Common myeloid progenitor, CD34-positive (primary cell): ENCODE measurements around the gene CD27.

Source experiments
- CTCF ChIA-PET: fragments of 350-600 bp; sonication (Branson Sonifier 250); formaldehyde crosslinking; loops from one replicate; lab custom pipeline; 2021; ENCODE audit warnings: antibody characterized with exemption; lab: Charles Lee
- POLR2A ChIA-PET: fragments of 350-600 bp; sonication (Branson Sonifier 250); formaldehyde crosslinking; loops from one replicate; lab custom pipeline; 2021; ENCODE audit warnings: antibody characterized with exemption; lab: Charles Lee
- DNase-seq, 3 donors: peaks; one replicate each; pipeline versions ENCODE4 v3.0.0 to v3.0.0-alpha.2; 2013
- H3K27ac ChIP-seq, 2 experiments: 1 replicate in 1 of 2; 2 replicates in 1 of 2; pipeline ENCODE4 v1.7.0; 2013; ENCODE audit warnings: inconsistent platforms in 2 of 2, low read length in 2 of 2, mild to moderate bottlenecking in 2 of 2, low read depth in 1 of 2, moderate library complexity in 1 of 2; ENCODE audit not compliant: severe bottlenecking in 2 of 2, insufficient read depth in 1 of 2, poor library complexity in 1 of 2
- H3K27me3 ChIP-seq, 5 experiments: replicated peaks in 2 of 5; 1 replicate in 3 of 5; 2 replicates in 2 of 5; pipeline versions ENCODE4 v1.6.1 to v1.7.0; 2013; ENCODE audit warnings: low read length in 4 of 5, mild to moderate bottlenecking in 2 of 5, moderate library complexity in 2 of 5, inconsistent platforms in 1 of 5; ENCODE audit not compliant: insufficient read depth in 5 of 5, control insufficient read depth in 4 of 5
- H3K36me3 ChIP-seq, 4 experiments: 1 replicate in 2 of 4; 2 replicates in 2 of 4; pipeline versions ENCODE4 v1.6.1 to v1.7.0; 2013; ENCODE audit warnings: low read length in 3 of 4, control low read depth in 1 of 4, mild to moderate bottlenecking in 1 of 4; ENCODE audit not compliant: control insufficient read depth in 4 of 4, insufficient read depth in 4 of 4
- H3K4me1 ChIP-seq, 4 experiments: 1 replicate in 3 of 4; 2 replicates in 1 of 4; pipeline versions ENCODE4 v1.6.1 to v1.7.1; 2013; ENCODE audit warnings: low read length in 3 of 4, mild to moderate bottlenecking in 3 of 4, control low read depth in 1 of 4, inconsistent platforms in 1 of 4, moderate library complexity in 1 of 4; ENCODE audit not compliant: control insufficient read depth in 4 of 4, insufficient read depth in 4 of 4; ENCODE audit errors: control extremely low read depth in 1 of 4
- H3K4me3 ChIP-seq, 7 experiments: 1 replicate in 4 of 7; 2 replicates in 3 of 7; pipeline versions ENCODE4 v1.5.1 to v1.7.0; 2013; ENCODE audit warnings: mild to moderate bottlenecking in 7 of 7, low read length in 6 of 7, moderate library complexity in 6 of 7, inconsistent platforms in 2 of 7, low read depth in 2 of 7, control low read depth in 1 of 7; ENCODE audit not compliant: insufficient read depth in 4 of 7, control insufficient read depth in 1 of 7; ENCODE audit errors: extremely low read depth in 1 of 7
- H3K9me3 ChIP-seq, 5 experiments: 1 replicate in 4 of 5; 2 replicates in 1 of 5; pipeline versions ENCODE4 v1.6.1 to v1.7.1; 2013; ENCODE audit warnings: low read length in 4 of 5, mild to moderate bottlenecking in 2 of 5, inconsistent platforms in 1 of 5, low read depth in 1 of 5, moderate library complexity in 1 of 5; ENCODE audit not compliant: control insufficient read depth in 4 of 5, insufficient read depth in 2 of 5; ENCODE audit errors: control extremely low read depth in 1 of 5
- WGBS: methylation state at CpG from one replicate; pipeline ENCODE4 v1.1.5; 2013; ENCODE audit not compliant: insufficient coverage; 5-methylcytosine and 5-hydroxymethylcytosine counted together

The CD27 gene

DNA sequence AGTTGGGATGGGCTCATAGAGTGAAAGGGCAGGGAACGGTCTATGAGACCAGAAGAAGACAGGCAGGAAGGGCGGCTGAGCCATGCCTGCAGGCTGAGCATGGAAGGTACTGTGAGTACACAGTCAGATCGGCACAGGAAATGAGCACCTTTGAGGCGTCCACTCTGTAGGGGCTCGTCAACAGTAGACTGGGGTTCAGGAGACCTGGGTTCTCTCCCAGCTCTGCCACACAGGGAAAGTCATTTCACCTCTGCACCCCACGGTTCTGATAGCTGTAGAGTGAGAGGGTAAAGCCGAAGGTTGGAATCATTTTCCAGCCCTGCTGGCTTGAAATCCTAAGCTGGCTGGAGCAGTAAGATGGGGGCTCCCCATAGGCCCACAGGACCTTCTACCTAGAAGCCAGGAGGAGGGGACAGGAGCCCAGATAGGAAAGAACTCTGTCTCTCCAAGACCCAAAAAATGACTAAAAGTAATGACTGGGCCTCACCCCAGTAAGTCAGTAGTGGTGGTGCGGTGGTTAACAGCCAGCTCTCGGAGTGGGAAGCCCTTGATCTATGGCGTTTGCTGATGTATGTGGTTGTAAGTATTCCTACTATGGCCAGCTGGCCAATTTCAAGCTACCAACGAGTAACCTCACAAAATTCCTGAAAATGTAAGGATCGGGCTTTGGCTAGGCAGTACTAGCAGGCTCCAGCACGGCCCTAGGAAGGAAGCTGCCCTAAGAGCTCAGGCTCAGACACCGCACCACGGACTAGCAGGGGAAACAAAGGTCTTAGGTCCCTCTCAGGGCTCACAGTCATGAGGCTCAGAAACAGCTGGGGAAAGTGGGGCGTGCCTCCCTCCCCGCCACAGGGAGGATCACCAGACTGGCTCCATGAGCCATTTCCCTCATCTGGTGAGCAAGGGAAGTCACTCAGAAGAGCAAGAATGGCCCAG, 10.3 kb upstream of the CD27 start:
- POLR2A ChIA-PET, result no interaction called here

DNA sequence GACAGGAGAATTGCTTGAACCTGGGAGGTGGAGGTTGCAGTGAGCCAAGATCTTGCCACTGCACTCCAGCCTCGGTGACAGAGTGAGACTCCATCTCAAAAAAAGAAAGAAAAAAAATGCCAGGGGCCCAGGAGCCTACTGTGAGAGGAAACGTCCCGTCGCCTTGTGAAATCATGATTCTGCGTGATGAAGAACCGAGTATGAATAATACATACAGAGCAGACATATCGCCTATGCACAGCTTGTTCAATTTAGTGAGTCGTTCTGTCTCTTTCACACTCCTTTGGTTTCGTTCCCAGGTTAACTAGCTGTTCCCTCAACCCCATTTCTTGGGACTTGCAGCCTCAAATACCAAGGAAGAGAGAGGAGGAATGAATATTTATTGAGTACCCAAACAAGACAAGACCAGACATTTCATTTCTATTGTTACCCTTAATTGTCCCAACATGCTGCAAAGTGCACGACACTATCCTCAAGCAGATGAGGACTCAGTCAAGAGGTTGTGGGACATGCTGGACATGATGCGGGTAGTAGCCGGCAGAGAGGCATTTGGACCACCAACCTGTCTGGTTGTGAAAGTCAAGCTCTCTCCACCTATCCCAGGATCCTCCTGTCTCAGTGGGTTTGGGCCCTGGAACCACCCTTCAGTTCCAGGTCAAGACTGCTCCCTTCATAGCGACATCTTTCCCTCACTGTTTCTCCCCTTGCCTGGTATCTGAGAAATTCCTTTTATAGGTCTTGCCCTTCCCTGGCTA, 8.6 kb upstream of the CD27 start:
- CTCF ChIA-PET, result interaction anchor here (0.8 to 4.1 kb wide), 5 partner anchors 9 to 30 kb away, joined by 3 to 17 read pairs (median 4); no protein-coding TSS in a partner anchor
- H3K4me3 ChIP-seq, result no peak overlapping the region
- no peak overlapping the region for H3K27ac ChIP-seq
- no peaks in the 10 kb centered on the region for H3K9me3 ChIP-seq
- DNase-seq, result no peak
- peaks cover 3 to 22% (median 17%) of the 10 kb centered on the region in 4 experiments for H3K4me1 ChIP-seq
- WGBS, result 98% methylated on average over 11 of the region's 13 CpGs
- POLR2A ChIA-PET, result no interaction called here
- no peaks in the 10 kb centered on the region for H3K27me3 ChIP-seq
- no peaks in the 10 kb centered on the region for H3K36me3 ChIP-seq

More for the DNA sequence above, 10.3 kb upstream of the CD27 start:
- Histone ChIP-seq H3K36me3 (no peaks in the 10 kb centered on the region), H3K27ac (no peak overlapping the region), H3K4me1 (peaks cover 8 to 28% (median 18%) of the 10 kb centered on the region in 4 experiments), H3K4me3 (no peak overlapping the region), H3K9me3 (no peaks in the 10 kb centered on the region), H3K27me3 (no peaks in the 10 kb centered on the region)
- CTCF ChIA-PET, result interaction anchor here (0.9 to 4.1 kb wide), 7 partner anchors 9 to 64 kb away, joined by 3 to 17 read pairs (median 4); partner anchors contain the start of gene TAPBPL
- no peak for DNase-seq
- 94% methylated on average over 17 of the region's 17 CpGs for WGBS

DNA sequence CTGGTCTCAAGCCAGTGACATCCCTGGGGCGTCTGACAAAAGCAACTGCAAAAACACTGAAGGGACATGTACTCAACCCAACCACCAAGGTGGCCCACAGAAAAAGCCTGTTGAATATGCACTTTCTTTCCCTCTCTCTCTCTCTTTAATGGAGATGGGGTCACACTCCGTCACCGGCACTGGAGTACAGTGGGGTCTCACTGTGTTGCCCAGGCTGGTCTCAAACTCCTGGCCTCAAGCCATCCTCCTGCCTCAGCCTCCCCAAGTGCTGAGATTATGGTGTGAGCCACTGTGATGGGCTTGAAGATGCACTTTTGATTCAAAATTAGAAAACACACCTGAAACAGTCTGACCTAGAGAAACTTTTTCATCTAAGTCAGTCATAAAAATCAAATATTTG, 7.2 kb upstream of the CD27 start:
- Histone ChIP-seq H3K27me3 (peaks cover 0 to 1% (median 0%) of the 10 kb centered on the region in 5 experiments), H3K4me1 (peaks cover 3 to 22% (median 15%) of the 10 kb centered on the region in 4 experiments), H3K27ac (no peak overlapping the region), H3K36me3 (no peaks in the 10 kb centered on the region), H3K9me3 (no peaks in the 10 kb centered on the region), H3K4me3 (no peak overlapping the region)
- DNase-seq, result no peak
- no CpG with 5 or more reads among the region's 3 CpGs for WGBS
- CTCF ChIA-PET, result interaction anchor here (0.6 to 0.7 kb wide), 2 partner anchors 26 to 28 kb away, joined by 3 read pairs; no protein-coding TSS in a partner anchor
- POLR2A ChIA-PET, result no interaction called here

DNA sequence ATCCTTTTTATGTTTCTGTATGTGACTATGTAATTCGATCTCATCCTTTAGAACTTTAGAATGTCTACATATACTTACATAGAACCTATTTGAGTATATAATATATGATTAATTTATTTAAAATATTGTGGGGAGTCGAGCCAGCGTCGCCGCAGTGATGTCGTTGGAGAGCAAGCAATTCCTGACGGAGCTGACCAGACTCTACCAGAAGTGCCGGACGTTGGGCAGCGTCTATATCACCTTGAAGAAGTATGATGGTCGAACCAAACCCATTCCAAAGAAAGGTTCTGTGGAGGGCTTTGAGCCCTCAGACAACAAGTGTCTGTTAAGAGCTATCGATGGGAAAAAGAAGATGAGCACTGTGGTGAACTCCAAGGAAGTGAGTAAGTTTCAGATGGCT, 6.4 kb upstream of the CD27 start:
- 100% methylated on average over 10 of the region's 12 CpGs for WGBS
- POLR2A ChIA-PET, result no interaction called here

DNA sequence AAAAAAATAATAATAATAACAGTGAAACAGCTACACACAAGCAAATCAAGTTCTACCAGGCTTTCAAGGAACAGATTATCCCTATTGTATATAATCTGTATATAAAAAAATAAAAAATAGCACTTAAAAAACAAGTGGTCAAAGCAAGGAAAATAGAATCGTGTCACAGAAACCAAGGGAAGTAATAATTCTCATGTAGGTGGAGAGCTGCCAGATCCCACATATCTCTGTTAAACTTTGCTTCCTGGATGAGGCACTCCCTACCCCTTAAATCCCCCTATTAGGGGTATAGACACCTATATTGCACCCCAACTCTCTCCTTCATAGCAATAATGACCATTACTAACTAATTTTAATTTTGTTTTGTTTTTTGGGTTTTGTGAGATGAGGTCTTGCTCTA, 4.4 kb upstream of the CD27 start:
- DNase-seq, result peak in 2 of 3 donors; percentile 52 to 62
- peaks cover 12 to 44% (median 39%) of the 10 kb centered on the region in 4 experiments for H3K4me1 ChIP-seq
- H3K4me3 ChIP-seq, result peak overlapping the region in 2 of 7 experiments; percentile 42 to 43
- WGBS, result 0% methylated on average over 1 of the region's 1 CpG
- POLR2A ChIA-PET, result no interaction called here
- no peak overlapping the region for H3K27ac ChIP-seq
- H3K36me3 ChIP-seq, result no peaks in the 10 kb centered on the region
- CTCF ChIA-PET, result interaction anchor here (0.9 to 3.1 kb wide), 5 partner anchors 11 to 111 kb away, joined by 3 to 11 read pairs (median 9); partner anchors contain the start of gene TAPBPL
- H3K9me3 ChIP-seq, result no peaks in the 10 kb centered on the region
- peaks cover 0 to 1% (median 0%) of the 10 kb centered on the region in 5 experiments for H3K27me3 ChIP-seq

More for the DNA sequence above, 6.4 kb upstream of the CD27 start:
- peaks cover 0 to 1% (median 0%) of the 10 kb centered on the region in 5 experiments for H3K27me3 ChIP-seq
- H3K9me3 ChIP-seq, result no peaks in the 10 kb centered on the region
- CTCF ChIA-PET, result interaction anchor here (0.7 to 3.0 kb wide), 4 partner anchors 12 to 27 kb away, joined by 3 to 11 read pairs (median 8); no protein-coding TSS in a partner anchor
- no peaks in the 10 kb centered on the region for H3K36me3 ChIP-seq
- no peak overlapping the region for H3K4me3 ChIP-seq
- H3K4me1 ChIP-seq, result peaks cover 3 to 28% (median 20%) of the 10 kb centered on the region in 4 experiments
- H3K27ac ChIP-seq, result no peak overlapping the region
- DNase-seq, result no peak

DNA sequence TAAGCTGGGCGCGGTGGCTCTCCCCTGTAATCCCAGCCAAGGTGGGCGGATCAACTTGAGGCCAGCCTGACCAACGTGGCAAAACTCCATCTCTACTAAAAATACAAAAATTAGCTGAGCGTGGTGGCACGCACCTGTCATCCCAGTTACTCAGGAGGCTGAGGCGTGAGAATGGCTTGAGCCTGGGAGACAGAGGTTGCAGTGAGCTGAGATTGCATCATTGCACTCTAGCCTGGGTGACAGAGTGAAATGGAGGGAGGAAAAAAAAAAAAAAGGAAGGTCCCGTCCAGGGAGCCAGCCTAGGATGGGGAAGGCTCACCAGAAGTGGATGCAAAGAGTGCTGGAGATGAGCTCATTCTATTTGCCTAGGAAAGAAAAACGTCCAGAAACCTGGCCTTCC, 1.9 kb upstream of the CD27 start:
- CTCF ChIA-PET, result interaction anchor here (0.7 to 4.5 kb wide), 10 partner anchors 8 to 106 kb away, joined by 3 to 16 read pairs (median 4); partner anchors contain the start of gene TAPBPL
- Histone ChIP-seq H3K4me1 (peaks cover 12 to 45% (median 39%) of the 10 kb centered on the region in 4 experiments), H3K36me3 (peaks cover 0 to 5% (median 1%) of the 10 kb centered on the region in 4 experiments), H3K27ac (no peak overlapping the region), H3K4me3 (no peak overlapping the region), H3K27me3 (peaks cover 0 to 1% (median 0%) of the 10 kb centered on the region in 5 experiments), H3K9me3 (no peaks in the 10 kb centered on the region)
- POLR2A ChIA-PET, result interaction anchor here (0.7 kb wide), 1 partner anchor 10 kb away, joined by 4 read pairs; no protein-coding TSS in a partner anchor
- no peak for DNase-seq
- 90% methylated on average over 6 of the region's 9 CpGs for WGBS
